Neural cell (in vitro differentiated cells): ENCODE results near the gene SYT15.
"Not testable (repeated sequence)": the region's sequence is repeated elsewhere in the genome, so short reads cannot be mapped to it uniquely, and the experiment has no call there.

ENCODE experiments used
- EP300 ChIP-seq: fragments of 450-650 bp; conservative IDR thresholded peaks from 2 replicates; pipeline ENCODE4 v1.6.1; 2014; ENCODE audit warnings: antibody characterized with exemption, mild to moderate bottlenecking, moderate library complexity; ENCODE audit not compliant: poor library complexity, severe bottlenecking
- POLR2AphosphoS5 ChIP-seq: IDR thresholded peaks from 2 replicates; pipeline ENCODE4 v1.6.1; 2012
- RAD21 ChIP-seq: fragments of 450-650 bp; conservative IDR thresholded peaks from 2 replicates; pipeline ENCODE4 v1.6.1; 2014; ENCODE audit warnings: antibody characterized with exemption, mild to moderate bottlenecking, moderate library complexity
- SMC3 ChIP-seq: fragments of 450-650 bp; conservative IDR thresholded peaks from 2 replicates; pipeline ENCODE4 v1.6.1; 2014; ENCODE audit warnings: antibody characterized with exemption, mild to moderate bottlenecking, moderate library complexity; ENCODE audit not compliant: poor library complexity
- TF ChIP-seq, protein P1 (sequence below): fragments of 450-650 bp; IDR thresholded peaks from 2 replicates; pipeline ENCODE4 v1.5.1; 2014; ENCODE audit warnings: antibody characterized with exemption, mild to moderate bottlenecking, moderate library complexity; ENCODE audit not compliant: poor library complexity, severe bottlenecking
- TF ChIP-seq, protein P2 (sequence below): IDR thresholded peaks from 2 replicates; pipeline ENCODE4 v1.6.1; 2012; ENCODE audit warnings: borderline replicate concordance

DNA sequence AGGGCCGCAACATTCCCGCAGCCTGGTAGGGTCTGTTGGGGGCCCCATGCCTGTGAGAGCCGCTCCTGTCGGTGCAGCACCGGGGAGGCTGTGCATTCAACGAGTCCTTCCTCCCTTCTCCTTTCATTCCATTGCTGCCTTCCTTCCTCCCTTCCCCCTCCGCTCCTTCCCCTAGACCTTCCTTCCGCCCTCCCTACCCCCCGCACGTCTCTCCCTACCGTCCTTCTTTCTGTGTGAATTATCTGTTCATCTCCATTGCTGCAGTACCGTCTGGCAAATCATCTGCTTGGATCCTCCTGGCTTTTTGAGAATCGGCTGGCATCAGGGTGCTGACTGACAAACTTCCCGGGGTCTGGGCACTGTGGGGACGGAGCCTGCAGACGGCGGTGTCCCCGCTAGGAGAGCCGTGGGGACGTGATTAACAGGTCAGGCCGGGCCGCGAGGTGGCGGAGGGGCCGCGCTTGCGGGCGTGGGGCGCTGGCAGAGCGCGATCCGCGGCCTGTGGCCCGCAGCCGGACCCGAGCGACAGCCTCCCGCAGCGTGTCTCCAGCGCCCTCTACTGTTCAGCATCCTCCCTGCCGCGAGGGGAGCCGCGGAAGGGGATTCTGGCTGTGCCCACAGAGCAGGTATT is 18.8 kb downstream of the SYT15 start:
- TF ChIP-seq, protein P1, sequence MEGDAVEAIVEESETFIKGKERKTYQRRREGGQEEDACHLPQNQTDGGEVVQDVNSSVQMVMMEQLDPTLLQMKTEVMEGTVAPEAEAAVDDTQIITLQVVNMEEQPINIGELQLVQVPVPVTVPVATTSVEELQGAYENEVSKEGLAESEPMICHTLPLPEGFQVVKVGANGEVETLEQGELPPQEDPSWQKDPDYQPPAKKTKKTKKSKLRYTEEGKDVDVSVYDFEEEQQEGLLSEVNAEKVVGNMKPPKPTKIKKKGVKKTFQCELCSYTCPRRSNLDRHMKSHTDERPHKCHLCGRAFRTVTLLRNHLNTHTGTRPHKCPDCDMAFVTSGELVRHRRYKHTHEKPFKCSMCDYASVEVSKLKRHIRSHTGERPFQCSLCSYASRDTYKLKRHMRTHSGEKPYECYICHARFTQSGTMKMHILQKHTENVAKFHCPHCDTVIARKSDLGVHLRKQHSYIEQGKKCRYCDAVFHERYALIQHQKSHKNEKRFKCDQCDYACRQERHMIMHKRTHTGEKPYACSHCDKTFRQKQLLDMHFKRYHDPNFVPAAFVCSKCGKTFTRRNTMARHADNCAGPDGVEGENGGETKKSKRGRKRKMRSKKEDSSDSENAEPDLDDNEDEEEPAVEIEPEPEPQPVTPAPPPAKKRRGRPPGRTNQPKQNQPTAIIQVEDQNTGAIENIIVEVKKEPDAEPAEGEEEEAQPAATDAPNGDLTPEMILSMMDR: not testable (repeated sequence)
- TF ChIP-seq POLR2AphosphoS5, EP300, SMC3, RAD21: not testable (repeated sequence)
- TF ChIP-seq, protein P2, sequence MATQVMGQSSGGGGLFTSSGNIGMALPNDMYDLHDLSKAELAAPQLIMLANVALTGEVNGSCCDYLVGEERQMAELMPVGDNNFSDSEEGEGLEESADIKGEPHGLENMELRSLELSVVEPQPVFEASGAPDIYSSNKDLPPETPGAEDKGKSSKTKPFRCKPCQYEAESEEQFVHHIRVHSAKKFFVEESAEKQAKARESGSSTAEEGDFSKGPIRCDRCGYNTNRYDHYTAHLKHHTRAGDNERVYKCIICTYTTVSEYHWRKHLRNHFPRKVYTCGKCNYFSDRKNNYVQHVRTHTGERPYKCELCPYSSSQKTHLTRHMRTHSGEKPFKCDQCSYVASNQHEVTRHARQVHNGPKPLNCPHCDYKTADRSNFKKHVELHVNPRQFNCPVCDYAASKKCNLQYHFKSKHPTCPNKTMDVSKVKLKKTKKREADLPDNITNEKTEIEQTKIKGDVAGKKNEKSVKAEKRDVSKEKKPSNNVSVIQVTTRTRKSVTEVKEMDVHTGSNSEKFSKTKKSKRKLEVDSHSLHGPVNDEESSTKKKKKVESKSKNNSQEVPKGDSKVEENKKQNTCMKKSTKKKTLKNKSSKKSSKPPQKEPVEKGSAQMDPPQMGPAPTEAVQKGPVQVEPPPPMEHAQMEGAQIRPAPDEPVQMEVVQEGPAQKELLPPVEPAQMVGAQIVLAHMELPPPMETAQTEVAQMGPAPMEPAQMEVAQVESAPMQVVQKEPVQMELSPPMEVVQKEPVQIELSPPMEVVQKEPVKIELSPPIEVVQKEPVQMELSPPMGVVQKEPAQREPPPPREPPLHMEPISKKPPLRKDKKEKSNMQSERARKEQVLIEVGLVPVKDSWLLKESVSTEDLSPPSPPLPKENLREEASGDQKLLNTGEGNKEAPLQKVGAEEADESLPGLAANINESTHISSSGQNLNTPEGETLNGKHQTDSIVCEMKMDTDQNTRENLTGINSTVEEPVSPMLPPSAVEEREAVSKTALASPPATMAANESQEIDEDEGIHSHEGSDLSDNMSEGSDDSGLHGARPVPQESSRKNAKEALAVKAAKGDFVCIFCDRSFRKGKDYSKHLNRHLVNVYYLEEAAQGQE: not testable (repeated sequence)
